Prostate gland (tissue), 2 donors: ENCODE data around the gene SRRM2.

Source experiments
- CTCF ChIP-seq, 4 experiments: fragments of 200-600 bp in 2 of 4; fragments of 450-650 bp in 2 of 4; sonication (generic) in 2 of 4; IDR thresholded peaks; 1 replicate in 3 of 4; 2 replicates in 1 of 4; pipeline ENCODE4 v1.5.1; 2016 to 2019; ENCODE audit warnings: antibody characterized with exemption in 4 of 4, mild to moderate bottlenecking in 2 of 4, moderate library complexity in 2 of 4
- POLR2A ChIP-seq: fragments of 450-650 bp; IDR thresholded peaks from one replicate; pipeline ENCODE4 v1.6.1; 2016; ENCODE audit warnings: antibody characterized with exemption, mild to moderate bottlenecking

GRCh38 chr16:2715966-2716885, 36.2 kb upstream of the SRRM2 start:
- TF ChIP-seq POLR2A, result no peak
- TF ChIP-seq CTCF (IDR thresholded peaks at IDR 0.05), result no peak
